Measurements from ENCODE around the gene VANGL1. TPM values are rescaled to one million over a fixed set of nuclear protein-coding genes. Genes with fewer than 3 reads are reported as not detected.

Gene VANGL1
- total RNA-seq, 2 donors from 2014 or later = 4.0 to 6.1 TPM

- no peak overlapping the region for H3K4me3 ChIP-seq
- H3K27ac ChIP-seq = no peak overlapping the region
- peaks cover 22% of the 10 kb centered on the region for H3K36me3 ChIP-seq
- no peak for TF ChIP-seq CTCF (IDR thresholded peaks at IDR 0.05)
- H3K4me1 ChIP-seq = peaks cover 0 to 26% of the 10 kb centered on the region in 2 donors
- no peaks in the 10 kb centered on the region for H3K27me3 ChIP-seq
- H3K9me3 ChIP-seq = no peaks in the 10 kb centered on the region
- no peak for DNase-seq (ENCODE audit: low spot score)
Observed at GRCh38 chr1:115744646-115745275, 103.0 kb downstream of the VANGL1 start.

GRCh38 chr1:115746021-115746690 lies 104.4 kb downstream of the VANGL1 start:
- H3K27ac ChIP-seq = no peak overlapping the region
- H3K9me3 ChIP-seq = no peaks in the 10 kb centered on the region
- peaks cover 0 to 30% of the 10 kb centered on the region in 2 donors for H3K4me1 ChIP-seq
- no peak overlapping the region for H3K4me3 ChIP-seq
- no peak for DNase-seq (ENCODE audit: low spot score)
- TF ChIP-seq CTCF (IDR thresholded peaks at IDR 0.05) = no peak
- peaks cover 13% of the 10 kb centered on the region for H3K36me3 ChIP-seq
- H3K27me3 ChIP-seq = no peaks in the 10 kb centered on the region

Other genes starting within 250 kb of the VANGL1 start
- gene CASQ2, start 126.7 kb downstream of the VANGL1 start, total RNA-seq = 1,000 to 10,000 TPM in 1 of 2 donors, 100 to 1,000 TPM in 1; 673 to 1,066 TPM
- not detected for gene NHLH2, start 199.2 kb downstream of the VANGL1 start, total RNA-seq